Central memory CD8-positive, alpha-beta T cell (primary cell): Measurements from ENCODE around the gene CKB.

ENCODE experiments used
- ATAC-seq: fragments of 150-1000 bp; cut with Tn5 transposase; replicated peaks from 2 replicates; pipeline ENCODE4 v1.10.0; 2022; ENCODE audit warnings: mild to moderate bottlenecking, moderate FRiP score, moderate number of reproducible peaks; ENCODE audit not compliant: poor library complexity, severe bottlenecking; ENCODE audit errors: extremely low read depth
- DNase-seq, 2 donors: peaks; one replicate each; pipeline ENCODE4 v3.0.0; 2021; ENCODE audit warnings: low spot score in 2 of 2
- H3K27ac Mint-ChIP-seq: one replicate; pipeline ENCODE4 v1.8.0; 2022; ENCODE audit warnings: low read depth, mild to moderate bottlenecking, moderate library complexity, mixed read lengths
- H3K27me3 Mint-ChIP-seq: one replicate; pipeline ENCODE4 v1.8.0; 2022; ENCODE audit warnings: mixed read lengths
- H3K36me3 Mint-ChIP-seq: one replicate; pipeline ENCODE4 v1.8.0; 2022; ENCODE audit warnings: mild to moderate bottlenecking, moderate library complexity, mixed read lengths; ENCODE audit not compliant: insufficient read depth
- H3K4me1 Mint-ChIP-seq: one replicate; pipeline ENCODE4 v1.8.0; 2022; ENCODE audit warnings: mixed read lengths
- H3K4me3 Mint-ChIP-seq: one replicate; pipeline ENCODE4 v1.8.0; 2022; ENCODE audit warnings: mild to moderate bottlenecking, moderate library complexity, mixed read lengths
- H3K9me3 Mint-ChIP-seq: one replicate; pipeline ENCODE4 v1.8.0; 2022; ENCODE audit warnings: mixed read lengths

Gene CKB

DNA sequence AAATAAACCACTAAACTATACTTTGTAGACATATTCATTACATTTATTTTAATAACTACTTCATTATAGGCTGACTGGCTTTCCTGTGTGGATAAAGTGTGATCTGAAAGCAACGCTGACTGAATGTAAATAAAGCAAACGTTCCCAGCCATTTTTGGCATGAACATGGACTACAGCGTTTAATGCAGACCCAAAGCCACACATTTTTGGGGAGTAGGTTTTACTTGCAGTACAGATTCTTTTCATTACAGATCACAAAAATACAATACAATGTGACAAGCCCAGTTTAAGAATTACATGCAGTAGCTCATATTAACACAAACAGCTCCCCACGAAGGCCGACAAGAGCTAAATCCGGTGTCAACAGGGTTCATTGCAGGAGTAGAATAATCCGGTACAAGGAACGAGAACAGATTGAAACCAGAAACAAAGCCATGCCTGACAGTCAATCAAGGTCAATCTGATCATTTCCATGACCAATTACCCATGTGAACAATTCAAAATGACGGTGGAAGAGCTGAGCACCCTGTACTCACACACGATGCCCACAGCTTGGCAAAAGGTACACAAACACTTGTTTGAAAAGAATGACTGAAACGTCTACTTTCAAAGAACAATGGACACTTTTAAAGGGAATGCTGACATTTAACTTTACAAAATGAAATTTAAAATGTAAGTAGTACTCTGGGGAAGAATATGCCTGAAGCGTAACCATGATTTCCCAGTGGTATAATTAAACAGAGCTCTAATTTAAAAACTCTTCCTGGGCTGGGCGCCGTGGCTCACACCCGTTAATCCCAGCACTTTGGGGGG, 34.5 kb upstream of the CKB start:
- no peak overlapping the region for H3K27ac Mint-ChIP-seq

GRCh38 chr14:103555559-103556337, 33.1 kb upstream of the CKB start:
- no peaks in the 10 kb centered on the region for H3K27me3 Mint-ChIP-seq
- no peak overlapping the region for H3K27ac Mint-ChIP-seq
- H3K4me1 Mint-ChIP-seq, result peaks cover 41% of the 10 kb centered on the region
- ATAC-seq (no peak), DNase-seq (no peak)
- no peak overlapping the region for H3K4me3 Mint-ChIP-seq
- H3K36me3 Mint-ChIP-seq, result peaks cover 25% of the 10 kb centered on the region
- H3K9me3 Mint-ChIP-seq, result no peaks in the 10 kb centered on the region

More for the DNA sequence above, 34.5 kb upstream of the CKB start:
- peaks cover 26% of the 10 kb centered on the region for H3K36me3 Mint-ChIP-seq
- no peak for DNase-seq
- H3K4me3 Mint-ChIP-seq, result no peak overlapping the region
- no peaks in the 10 kb centered on the region for H3K27me3 Mint-ChIP-seq
- no peaks in the 10 kb centered on the region for H3K9me3 Mint-ChIP-seq
- H3K4me1 Mint-ChIP-seq, result peaks cover 49% of the 10 kb centered on the region
- ATAC-seq, result no peak

DNA sequence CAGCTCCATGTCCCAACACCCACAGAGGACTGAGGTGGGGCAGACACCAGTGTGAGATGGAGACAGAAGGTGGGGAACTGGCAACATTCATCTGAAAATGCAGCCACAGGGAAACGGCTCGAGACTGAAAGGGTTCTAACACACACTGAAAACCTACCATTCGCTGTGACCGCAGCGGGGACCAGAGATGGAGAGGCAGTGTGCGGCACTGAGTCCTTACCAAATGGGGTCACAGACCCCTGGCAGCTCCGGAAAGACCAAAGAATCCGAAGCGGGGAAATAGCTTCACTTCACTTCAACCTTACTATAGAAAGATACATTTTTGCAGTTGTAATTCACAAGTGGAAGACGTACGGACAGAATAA, 30.2 kb upstream of the CKB start:
- peaks cover 11% of the 10 kb centered on the region for H3K36me3 Mint-ChIP-seq
- DNase-seq (no peak), ATAC-seq (no peak)
- H3K4me1 Mint-ChIP-seq, result peaks cover 16% of the 10 kb centered on the region
- H3K9me3 Mint-ChIP-seq, result no peaks in the 10 kb centered on the region
- no peaks in the 10 kb centered on the region for H3K27me3 Mint-ChIP-seq
- no peak overlapping the region for H3K4me3 Mint-ChIP-seq
- H3K27ac Mint-ChIP-seq, result peak overlapping the region; percentile 41

DNA sequence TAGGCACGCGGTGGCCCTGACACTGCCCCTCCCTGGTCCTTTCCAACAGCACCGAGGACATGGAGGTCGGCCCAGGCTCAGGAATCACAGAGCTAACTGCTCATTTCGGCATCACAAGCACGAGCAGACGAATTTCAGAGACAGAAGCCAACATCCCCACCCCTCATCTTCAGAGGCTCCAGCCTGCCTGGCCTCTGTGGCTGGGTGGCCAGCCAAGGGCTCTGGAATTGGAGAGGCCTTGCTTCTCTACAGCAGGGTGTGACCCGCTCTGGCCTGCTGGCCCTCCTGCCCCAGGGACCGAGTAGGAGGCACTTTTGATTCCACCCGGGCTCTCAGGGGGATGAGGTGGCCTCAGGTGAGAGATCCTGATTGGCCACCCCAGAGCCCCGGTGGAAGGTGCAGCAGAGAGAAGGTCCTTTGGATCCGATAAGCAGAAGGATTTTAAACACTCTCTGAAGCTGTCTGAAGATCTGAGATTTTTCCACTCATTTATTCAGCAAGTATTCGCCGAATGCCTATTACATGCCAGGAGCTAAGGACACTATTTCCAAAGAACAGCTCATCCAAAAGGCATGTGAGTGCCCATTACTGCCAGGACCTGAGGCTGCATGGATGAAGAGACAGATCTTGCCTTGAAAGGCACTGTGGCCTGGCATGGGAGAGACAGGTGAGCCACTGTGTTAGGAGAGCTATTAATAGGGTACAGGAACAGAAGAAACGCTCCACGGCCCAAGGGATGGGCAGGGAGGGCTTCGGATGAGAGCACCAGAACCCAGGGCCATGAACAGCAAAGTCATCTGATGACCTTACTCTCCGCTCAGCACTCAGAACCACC, 29.6 kb upstream of the CKB start:
- Mint-ChIP-seq H3K27me3 (no peaks in the 10 kb centered on the region), H3K36me3 (peaks cover 10% of the 10 kb centered on the region), H3K9me3 (no peaks in the 10 kb centered on the region), H3K27ac (peak overlapping the region; percentile 41), H3K4me1 (peaks cover 16% of the 10 kb centered on the region), H3K4me3 (no peak overlapping the region)
- ATAC-seq, result no peak
- DNase-seq, result no peak

- Mint-ChIP-seq H3K36me3 (peaks cover 9% of the 10 kb centered on the region), H3K9me3 (no peaks in the 10 kb centered on the region), H3K27me3 (no peaks in the 10 kb centered on the region), H3K4me3 (no peak overlapping the region), H3K27ac (no peak overlapping the region), H3K4me1 (peaks cover 21% of the 10 kb centered on the region)
- DNase-seq, result no peak
- ATAC-seq, result no peak
These were observed 28.7 kb upstream of the CKB start for GRCh38 chr14:103551338-103551762.

GRCh38 chr14:103550451-103551337, 28.1 kb upstream of the CKB start:
- DNase-seq (no peak), ATAC-seq (no peak)
- H3K27me3 Mint-ChIP-seq, result no peaks in the 10 kb centered on the region
- H3K4me1 Mint-ChIP-seq, result peaks cover 21% of the 10 kb centered on the region
- no peak overlapping the region for H3K4me3 Mint-ChIP-seq
- H3K9me3 Mint-ChIP-seq, result no peaks in the 10 kb centered on the region
- H3K36me3 Mint-ChIP-seq, result peaks cover 9% of the 10 kb centered on the region
- no peak overlapping the region for H3K27ac Mint-ChIP-seq

GRCh38 chr14:103549361-103550311, 27.0 kb upstream of the CKB start:
- peaks cover 10% of the 10 kb centered on the region for H3K4me1 Mint-ChIP-seq
- H3K27me3 Mint-ChIP-seq, result no peaks in the 10 kb centered on the region
- ATAC-seq (no peak), DNase-seq (no peak)
- no peak overlapping the region for H3K4me3 Mint-ChIP-seq
- no peaks in the 10 kb centered on the region for H3K9me3 Mint-ChIP-seq
- H3K36me3 Mint-ChIP-seq, result peaks cover 6% of the 10 kb centered on the region
- no peak overlapping the region for H3K27ac Mint-ChIP-seq

DNA sequence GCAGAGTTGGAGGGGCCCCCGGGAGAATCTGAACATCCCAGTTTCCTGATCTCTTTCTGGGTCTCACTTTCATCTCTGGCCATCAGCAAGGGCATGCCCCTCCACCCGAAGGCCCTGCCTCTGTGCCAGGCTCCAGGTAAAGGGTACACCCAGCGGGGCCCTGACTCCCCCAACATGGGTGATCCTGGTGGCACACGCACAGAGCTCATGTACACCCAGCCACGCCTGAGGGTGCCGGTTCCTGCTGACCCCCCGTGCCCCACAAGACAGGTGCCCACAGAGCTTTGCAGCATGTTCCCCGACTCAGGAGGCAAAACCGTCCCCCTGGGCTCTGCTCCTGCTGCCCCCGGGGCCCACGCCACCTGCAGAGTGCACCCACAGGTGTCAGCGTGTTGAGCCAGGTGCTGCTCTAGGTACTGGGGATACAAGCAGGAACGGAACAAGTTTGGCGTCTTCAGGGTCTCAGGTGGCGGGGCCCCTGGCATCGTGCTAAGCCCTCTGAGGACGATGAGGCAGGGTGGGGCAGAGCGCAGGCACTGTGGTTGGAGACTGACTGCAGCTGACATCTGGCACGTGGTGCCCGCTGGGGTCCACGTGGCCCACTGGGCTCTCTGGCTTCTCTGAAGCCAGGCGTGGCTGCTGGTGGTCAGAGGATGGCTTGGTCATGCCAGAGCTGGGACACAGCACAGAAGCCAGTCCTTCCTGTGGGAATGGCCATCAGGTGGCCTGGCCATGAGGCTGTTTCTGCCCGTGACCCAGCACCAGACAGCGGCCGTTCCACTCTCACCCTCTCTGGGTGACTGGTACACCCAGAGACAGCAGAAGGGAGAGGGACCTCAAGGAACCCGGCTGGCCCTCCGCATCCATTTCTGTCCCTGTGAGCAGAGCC, 26.1 kb upstream of the CKB start:
- no peak for DNase-seq
- Mint-ChIP-seq H3K9me3 (no peaks in the 10 kb centered on the region), H3K27ac (peak overlapping the region; percentile 32), H3K27me3 (no peaks in the 10 kb centered on the region), H3K4me1 (peaks cover 10% of the 10 kb centered on the region), H3K4me3 (no peak overlapping the region), H3K36me3 (peaks cover 6% of the 10 kb centered on the region)
- no peak for ATAC-seq

GRCh38 chr14:103547941-103548462, 25.4 kb upstream of the CKB start:
- H3K9me3 Mint-ChIP-seq, result no peaks in the 10 kb centered on the region
- peak overlapping the region; percentile 32 for H3K27ac Mint-ChIP-seq
- peaks cover 10% of the 10 kb centered on the region for H3K4me1 Mint-ChIP-seq

DNA sequence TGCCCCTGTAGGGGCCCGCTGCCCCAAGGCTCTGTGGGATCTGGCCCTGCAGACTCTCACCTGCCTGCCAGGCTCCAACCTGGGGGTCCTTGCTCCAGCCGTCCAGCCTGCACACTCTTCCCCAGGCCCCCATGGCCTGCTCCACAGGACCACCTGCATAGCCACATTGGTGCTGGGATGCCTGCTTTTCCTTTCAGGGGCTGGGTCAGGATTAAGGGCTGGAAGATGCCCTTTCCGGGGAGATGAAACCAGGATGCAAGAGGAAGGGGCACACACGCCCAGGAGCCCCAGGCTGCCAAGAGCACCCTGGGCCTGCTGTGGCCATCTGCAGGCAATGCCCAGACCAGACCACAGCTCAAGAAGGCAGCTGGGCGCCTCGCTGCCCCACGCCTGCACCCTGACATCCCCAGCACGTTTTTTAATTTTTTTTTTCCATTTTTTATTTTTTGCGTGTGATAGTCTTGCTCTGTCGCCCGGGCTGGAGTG, 24.9 kb upstream of the CKB start:
- Mint-ChIP-seq H3K36me3 (peaks cover 4% of the 10 kb centered on the region), H3K4me1 (peaks cover 10% of the 10 kb centered on the region), H3K4me3 (no peak overlapping the region), H3K27me3 (no peaks in the 10 kb centered on the region), H3K9me3 (no peaks in the 10 kb centered on the region), H3K27ac (no peak overlapping the region)
- no peak for ATAC-seq
- DNase-seq, result no peak

More at GRCh38 chr14:103547941-103548462, 25.4 kb upstream of the CKB start:
- ATAC-seq (no peak), DNase-seq (no peak)
- Mint-ChIP-seq H3K36me3 (peaks cover 4% of the 10 kb centered on the region), H3K27me3 (no peaks in the 10 kb centered on the region), H3K4me3 (no peak overlapping the region)
